Medulla oblongata (tissue), 1 donor: Measurements from ENCODE around the gene IYD.

ENCODE experiments used
- DNase-seq: peaks from one replicate; pipeline ENCODE4 v3.0.0-alpha.2; 2015; ENCODE audit errors: extremely low spot score

Gene IYD

GRCh38 chr6:150394899-150395295 lies 26.1 kb downstream of the IYD start:
- no peak for DNase-seq

- DNase-seq, result peak; percentile 72
Measured at GRCh38 chr6:150395388-150396009, 26.7 kb downstream of the IYD start.

DNA sequence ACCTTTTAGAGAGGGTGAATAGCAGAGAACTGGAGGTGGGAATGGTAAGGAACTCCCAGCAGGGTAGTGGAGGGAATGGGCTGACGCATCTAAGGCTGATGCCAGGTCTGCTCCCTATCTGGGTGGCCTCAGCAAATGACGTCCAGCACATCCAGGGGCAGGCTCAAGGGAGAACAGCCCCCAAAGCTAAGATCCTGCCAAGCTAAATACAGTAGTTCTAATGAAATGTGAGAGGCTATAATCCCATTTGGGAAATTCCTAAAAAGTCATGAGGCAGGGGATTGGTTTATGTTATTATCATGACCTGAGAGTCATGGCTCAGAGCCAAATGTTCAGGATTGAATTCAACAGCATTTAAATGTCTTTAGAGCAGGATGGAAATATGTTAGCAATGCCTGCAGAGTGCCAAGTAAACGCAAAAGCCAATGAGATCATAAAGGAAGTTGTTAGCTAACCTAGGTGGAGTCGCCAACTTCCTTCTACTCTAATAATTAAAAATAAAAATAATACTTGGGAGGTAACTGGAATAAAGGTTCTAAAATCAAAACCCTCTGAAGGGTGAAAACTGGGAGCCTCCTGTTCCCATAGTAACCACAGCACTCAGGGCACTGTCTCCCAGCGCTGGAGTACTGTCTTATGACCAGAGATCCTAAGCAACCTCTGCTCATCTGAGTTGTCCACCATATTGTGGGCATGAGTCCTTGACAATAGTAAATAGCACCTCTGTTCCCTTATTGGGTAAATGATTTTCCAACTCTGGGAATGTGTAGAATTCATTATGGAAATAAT lies 34.8 kb downstream of the IYD start:
- no peak for DNase-seq

GRCh38 chr6:150406948-150407347 lies 38.1 kb downstream of the IYD start:
- DNase-seq, result no peak

GRCh38 chr6:150408842-150409241 lies 40.0 kb downstream of the IYD start:
- no peak for DNase-seq

DNA sequence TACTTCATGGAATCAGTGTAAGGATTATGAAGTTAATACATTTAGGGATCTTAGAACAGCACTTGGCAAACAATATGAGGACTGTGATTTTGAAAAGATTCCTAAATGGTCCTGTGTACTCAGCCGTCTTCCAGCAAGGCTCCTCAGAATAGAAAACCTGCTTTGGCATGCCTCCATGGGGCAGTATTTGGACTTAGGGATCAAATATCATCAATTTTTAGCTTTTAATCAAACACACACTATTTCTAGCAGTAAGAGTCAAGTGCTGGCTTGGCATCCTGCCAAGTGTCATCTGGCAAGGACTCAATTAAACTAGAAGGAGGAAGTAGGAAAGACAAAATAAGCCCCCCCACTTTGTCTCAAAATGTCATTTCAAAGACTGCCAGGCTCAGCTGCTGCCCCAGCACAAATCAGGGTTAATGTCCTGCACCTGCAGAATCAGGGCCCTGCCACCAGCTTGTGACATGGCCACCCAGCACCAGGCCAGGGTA lies 40.8 kb downstream of the IYD start:
- DNase-seq, result peak; percentile 63

- no peak for DNase-seq
Measured at GRCh38 chr6:150410399-150410798, 41.6 kb downstream of the IYD start.

DNA sequence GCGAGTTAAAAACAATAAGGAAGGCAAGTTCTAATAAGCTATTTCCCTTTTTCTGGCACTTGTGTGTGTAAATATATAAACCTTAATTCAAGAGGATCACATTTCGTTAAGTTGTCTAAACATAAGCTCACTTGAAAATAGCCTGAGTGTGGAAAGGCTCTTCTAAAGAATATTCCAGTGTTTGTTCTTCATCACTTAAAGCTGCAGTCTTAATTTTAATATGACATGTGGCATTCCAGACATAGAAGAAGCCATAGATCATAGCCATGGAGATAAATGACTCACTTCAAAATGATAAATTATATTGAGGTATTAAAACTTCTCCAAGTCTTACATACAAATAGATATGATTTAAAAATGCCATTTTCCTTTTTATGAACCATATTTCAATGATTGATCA lies 42.1 kb downstream of the IYD start:
- no peak for DNase-seq

- no peak for DNase-seq
Measured at GRCh38 chr6:150412221-150412620, 43.4 kb downstream of the IYD start.

DNA sequence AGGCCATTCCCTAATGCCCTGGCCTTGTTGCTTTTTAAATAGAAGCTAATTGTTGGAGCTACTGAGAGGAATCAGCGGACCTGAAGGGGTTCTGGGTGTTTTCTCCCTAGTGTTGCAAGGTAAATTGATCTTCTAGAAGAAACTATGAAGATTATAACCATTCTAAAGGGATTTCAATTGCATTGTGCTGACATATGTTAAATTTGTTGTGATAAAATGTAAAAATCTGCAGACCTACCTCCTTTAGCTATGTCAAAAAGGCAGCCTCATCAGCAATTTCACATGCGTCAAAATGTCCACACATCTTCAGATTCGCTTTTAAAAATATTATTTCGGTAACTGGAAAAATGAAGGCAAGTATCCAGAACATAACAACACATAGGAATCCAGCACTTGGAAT lies 44.4 kb downstream of the IYD start:
- no peak for DNase-seq

DNA sequence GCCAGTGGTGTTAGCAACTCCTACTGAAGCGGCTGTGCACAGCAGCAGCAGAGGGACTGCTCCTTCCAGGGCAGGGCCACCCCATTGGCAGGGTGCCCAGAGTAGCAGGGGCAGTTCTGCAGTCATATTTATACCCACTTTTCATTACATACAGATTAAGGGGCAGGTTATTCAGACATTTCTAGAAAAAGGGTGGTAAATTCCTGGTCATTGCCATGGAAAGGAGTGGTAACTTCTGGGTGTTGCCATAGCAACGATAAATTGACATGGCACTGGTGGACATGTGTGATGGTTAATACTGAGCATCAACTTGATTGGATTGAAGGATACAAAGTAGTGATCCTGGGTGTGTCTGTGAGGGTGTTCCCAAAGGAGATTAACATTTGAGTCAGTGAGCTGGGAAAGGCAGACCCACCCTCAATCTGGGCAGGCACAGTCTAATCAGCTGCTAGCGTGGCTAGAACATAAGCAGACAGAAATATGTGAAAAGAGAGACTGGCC lies 45.0 kb downstream of the IYD start:
- no peak for DNase-seq

- no peak for DNase-seq
Measured at GRCh38 chr6:150416128-150416527, 47.3 kb downstream of the IYD start.

DNA sequence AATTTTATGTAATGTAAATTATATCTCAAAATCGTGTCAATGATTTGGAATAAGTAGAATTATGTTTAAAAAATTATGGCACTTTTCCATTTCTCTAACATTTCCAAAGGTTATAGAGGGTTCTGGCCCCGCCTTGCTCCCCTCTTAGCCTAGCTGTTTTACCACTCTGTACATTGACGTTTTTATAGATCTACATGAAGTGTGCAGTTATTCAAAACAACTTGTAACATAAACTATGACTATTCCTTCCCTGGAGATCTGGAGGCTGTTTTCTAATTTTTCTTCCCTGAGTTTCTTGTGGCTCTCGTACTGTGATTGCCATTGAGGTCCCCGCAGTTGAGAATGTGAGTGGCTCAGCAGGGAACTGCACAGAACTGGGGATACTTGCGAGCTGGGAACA lies 48.4 kb downstream of the IYD start:
- no peak for DNase-seq

DNA sequence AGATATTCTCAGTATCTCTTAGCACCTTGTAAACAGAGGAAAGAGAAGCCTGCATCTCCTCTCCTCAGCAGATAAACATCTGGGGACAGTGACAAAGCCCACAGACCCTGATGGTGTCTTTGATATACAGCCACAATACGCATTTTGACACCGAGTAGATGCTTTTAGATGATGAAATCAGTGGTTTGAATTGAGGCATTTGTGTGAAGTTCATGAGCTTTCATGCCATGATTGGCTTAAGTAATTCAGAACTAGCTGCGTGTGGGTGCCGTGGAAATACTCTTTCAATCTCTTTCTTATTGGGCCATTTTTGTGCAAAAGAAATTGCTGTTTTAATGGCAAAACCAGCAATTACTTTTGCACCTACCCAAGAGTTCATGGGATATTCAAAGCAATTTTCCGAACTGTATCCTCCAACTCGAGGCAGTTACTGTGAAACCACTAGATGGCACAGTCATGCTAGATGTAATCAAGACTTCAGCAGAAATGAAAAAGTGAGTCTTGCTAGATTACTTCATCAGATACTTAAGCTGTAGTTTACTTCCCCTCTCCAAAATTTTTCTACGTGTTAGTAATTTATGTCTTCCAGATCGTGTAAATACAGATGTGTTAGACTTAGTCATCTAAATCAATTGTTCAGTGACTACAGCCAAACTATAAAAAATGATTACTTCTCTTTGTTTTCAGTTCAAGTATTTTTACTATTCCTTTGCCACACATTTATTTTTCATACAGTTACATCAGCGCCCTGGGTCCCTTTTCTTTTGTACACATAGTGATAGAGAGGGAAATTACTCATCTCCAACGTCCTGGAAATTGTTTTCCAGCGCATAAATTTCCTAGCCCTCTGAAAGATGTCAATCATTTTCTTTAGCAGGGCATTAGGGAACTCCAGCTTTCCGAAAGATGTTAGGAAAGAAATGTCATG lies 49.4 kb downstream of the IYD start:
- peak; percentile 90 for DNase-seq

DNA sequence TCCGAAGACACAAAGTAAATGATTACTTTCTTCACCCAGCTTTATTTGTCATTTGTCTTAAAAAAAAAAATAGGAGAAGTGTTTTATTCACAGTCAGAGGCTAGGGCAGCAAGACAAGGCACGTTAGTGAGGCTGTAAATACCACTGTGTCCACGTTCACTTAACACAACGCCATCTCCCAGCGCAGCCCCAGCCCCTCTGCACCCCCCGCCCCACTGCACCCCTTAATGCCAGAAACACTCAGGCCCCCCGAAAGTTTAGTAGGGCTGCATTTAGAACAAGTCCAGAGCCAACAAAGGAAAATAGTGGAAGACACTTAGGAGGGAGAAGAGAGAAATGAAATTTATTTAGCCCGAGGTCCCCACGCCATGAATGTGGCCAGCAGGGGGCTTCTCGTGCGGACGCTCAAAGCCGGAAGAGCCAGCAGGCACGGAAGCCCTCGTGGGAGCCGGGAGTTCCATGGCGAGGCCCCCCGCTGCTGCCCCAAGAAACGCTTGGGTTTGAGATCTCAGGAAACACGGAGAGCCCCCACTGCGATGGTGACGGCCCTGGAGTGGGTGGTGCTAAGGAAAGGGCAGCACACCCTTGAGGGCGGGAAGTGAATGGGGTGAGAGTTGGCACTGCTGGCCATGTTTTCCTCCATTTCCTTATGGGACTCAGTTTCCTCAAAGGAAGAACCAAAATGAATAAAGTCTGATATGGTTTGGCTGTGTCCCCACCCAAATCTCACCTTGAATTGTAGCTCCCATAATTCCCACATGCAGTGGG lies 50.2 kb downstream of the IYD start:
- peak; percentile 68 for DNase-seq

DNA sequence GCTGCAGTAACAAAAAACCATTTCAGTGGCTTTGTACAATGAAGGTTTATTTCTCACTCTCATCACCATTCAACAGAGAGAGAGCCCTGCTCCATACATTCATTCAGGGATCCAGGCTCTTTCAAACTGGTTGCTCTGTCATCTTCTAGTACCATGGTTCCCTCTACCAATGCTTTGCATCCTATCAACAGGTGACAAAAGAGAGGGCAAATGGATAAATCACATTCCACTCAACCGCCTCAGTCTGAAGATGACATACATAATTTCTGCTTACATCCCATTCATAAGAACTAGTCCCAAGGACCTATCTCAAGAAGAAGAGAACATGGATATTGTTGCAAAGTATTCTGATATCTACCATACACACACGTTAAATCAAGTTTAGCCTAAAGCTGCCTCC lies 51.6 kb downstream of the IYD start:
- no peak for DNase-seq

- no peak for DNase-seq
Measured at GRCh38 chr6:150420926-150421325, 52.1 kb downstream of the IYD start.

DNA sequence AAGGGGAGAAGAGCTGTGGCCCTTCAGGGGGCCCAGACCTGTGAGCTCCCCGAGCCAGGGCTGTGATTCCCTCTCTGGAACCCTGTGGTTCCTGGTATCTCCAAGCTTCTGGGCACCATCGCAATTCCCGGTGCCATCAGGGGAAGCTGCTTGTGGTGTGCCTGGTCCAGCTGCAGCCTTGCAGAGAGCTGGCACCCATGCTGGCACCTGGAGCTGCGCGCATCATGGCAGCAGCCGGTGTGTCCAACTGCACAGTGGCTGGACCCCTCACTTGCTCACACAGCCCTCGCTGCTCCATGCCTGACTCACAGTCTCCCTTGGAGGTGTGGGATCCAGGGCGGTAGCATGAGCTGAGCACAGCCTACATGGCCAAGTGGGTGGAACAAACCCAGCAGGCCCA lies 56.7 kb downstream of the IYD start:
- no peak for DNase-seq

GRCh38 chr6:150426198-150426597 lies 57.4 kb downstream of the IYD start:
- no peak for DNase-seq

DNA sequence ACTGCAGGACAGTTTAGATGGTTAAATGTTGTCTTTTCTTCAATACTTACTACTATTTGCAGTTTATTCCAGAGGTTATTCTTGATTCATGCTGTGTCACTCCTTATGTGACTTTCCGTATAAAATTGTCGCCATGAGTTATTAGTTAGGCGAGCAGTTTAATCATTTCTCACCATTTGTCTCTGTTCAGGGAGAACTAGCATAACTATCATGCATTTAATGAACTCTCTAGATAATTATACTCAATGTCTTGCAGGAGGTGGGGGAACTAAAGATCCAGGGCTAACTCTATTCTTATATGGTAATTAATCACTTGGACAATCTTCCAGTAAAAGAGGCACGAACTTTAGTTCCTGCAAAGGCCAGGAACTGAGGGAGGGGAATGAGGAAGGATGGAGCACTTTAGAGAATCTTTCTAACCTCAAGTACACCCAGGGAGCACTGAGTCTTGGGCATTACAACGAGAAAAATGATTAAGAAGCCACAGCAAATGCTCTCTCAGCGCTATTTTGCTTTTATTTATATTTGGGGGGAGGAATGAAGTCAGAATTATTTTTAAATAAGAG lies 58.3 kb downstream of the IYD start:
- DNase-seq, result no peak

GRCh38 chr6:150427843-150428242 lies 59.0 kb downstream of the IYD start:
- no peak for DNase-seq
